ENCODE data around the gene F8. TPM values are rescaled to one million over a fixed set of nuclear protein-coding genes. Genes with fewer than 3 reads are reported as not detected.
A peak's percentile ranks its signal among the peaks of the same experiment; 100 is the strongest.

Gene F8
- total RNA-seq, 2 donors from 2014 or later, result 13.2 to 39.1 TPM

- no peaks in the 10 kb centered on the region for H3K9me3 ChIP-seq
- intact Hi-C loops (cut with DNase I), result no loop called here
- DNase-seq (ENCODE audit: low spot score), result peak; percentile 88
- H3K36me3 ChIP-seq, result no peaks in the 10 kb centered on the region
- H3K4me1 ChIP-seq (replicated peaks), result no peaks in the 10 kb centered on the region
- no peak for TF ChIP-seq CTCF (IDR thresholded peaks at IDR 0.05)
- peak; percentile 72 for TF ChIP-seq POLR2AphosphoS5 (IDR thresholded peaks at IDR 0.05)
- TF ChIP-seq POLR2A (IDR thresholded peaks at IDR 0.05), result peak; percentile 58
- H3K27ac ChIP-seq, result peak within 1 kb of the TSS; percentile 92 to 95
- H3K27me3 ChIP-seq (replicated peaks; ENCODE audit: insufficient read depth), result no peaks in the 10 kb centered on the region
- WGBS, result under 1% methylated on average over 30 of the region's 82 CpGs
- peak within 1 kb of the TSS; percentile 56 to 59 for H3K4me3 ChIP-seq
Observed at GRCh38 chrX:155026727-155027508, 4.4 kb upstream of the F8 start, which contains the start of gene FUNDC2. FUNDC2 (plus strand) TSS chrX:155026844; CDS start chrX:155026939, 95 bp downstream.

- peak overlapping the region; percentile 56 to 59 for H3K4me3 ChIP-seq
- intact Hi-C loops (cut with DNase I), result no loop called here
- H3K9me3 ChIP-seq, result no peaks in the 10 kb centered on the region
- no peaks in the 10 kb centered on the region for H3K36me3 ChIP-seq
- H3K27ac ChIP-seq, result peak overlapping the region; percentile 92 to 95
- 0% methylated on average over 12 of the region's 16 CpGs for WGBS
- DNase-seq (ENCODE audit: low spot score), result no peak
- no peaks in the 10 kb centered on the region for H3K4me1 ChIP-seq (replicated peaks)
- TF ChIP-seq POLR2A (IDR thresholded peaks at IDR 0.05), result no peak
- TF ChIP-seq POLR2AphosphoS5 (IDR thresholded peaks at IDR 0.05), result no peak
- TF ChIP-seq CTCF (IDR thresholded peaks at IDR 0.05), result peak in 1 of 4 experiments; percentile 12
- no peaks in the 10 kb centered on the region for H3K27me3 ChIP-seq (replicated peaks; ENCODE audit: insufficient read depth)
Observed at GRCh38 chrX:155026420-155026726, 3.9 kb upstream of the F8 start.

- TF ChIP-seq POLR2A (IDR thresholded peaks at IDR 0.05), result no peak
- no peak for TF ChIP-seq CTCF (IDR thresholded peaks at IDR 0.05)
- no peak for TF ChIP-seq POLR2AphosphoS5 (IDR thresholded peaks at IDR 0.05)
- Histone ChIP-seq H3K9me3 (no peaks in the 10 kb centered on the region), H3K27me3 (replicated peaks; ENCODE audit: insufficient read depth) (no peaks in the 10 kb centered on the region), H3K36me3 (no peaks in the 10 kb centered on the region), H3K4me3 (no peak overlapping the region), H3K27ac (no peak overlapping the region), H3K4me1 (replicated peaks) (no peaks in the 10 kb centered on the region)
- no peak for DNase-seq (ENCODE audit: low spot score)
- intact Hi-C loops (cut with DNase I), result no loop called here
- 85% methylated on average over 6 of the region's 6 CpGs for WGBS
Observed at GRCh38 chrX:155023907-155024833, 1.6 kb upstream of the F8 start.

- Histone ChIP-seq H3K27ac (no peak overlapping the region), H3K9me3 (no peaks in the 10 kb centered on the region), H3K27me3 (replicated peaks; ENCODE audit: insufficient read depth) (no peaks in the 10 kb centered on the region), H3K4me1 (replicated peaks) (no peaks in the 10 kb centered on the region), H3K4me3 (no peak overlapping the region), H3K36me3 (no peaks in the 10 kb centered on the region)
- intact Hi-C loops (cut with DNase I), result no loop called here
- DNase-seq (ENCODE audit: low spot score), result no peak
- TF ChIP-seq POLR2A (IDR thresholded peaks at IDR 0.05), result no peak
- TF ChIP-seq POLR2AphosphoS5 (IDR thresholded peaks at IDR 0.05), result no peak
- no peak for TF ChIP-seq CTCF (IDR thresholded peaks at IDR 0.05)
- 97% methylated on average over 3 of the region's 3 CpGs for WGBS
Observed at GRCh38 chrX:155020591-155020990, 1.9 kb downstream of the F8 start.
